ENCODE results near the gene CDKN2A. TPM values are rescaled to one million over a fixed set of nuclear protein-coding genes. Genes with fewer than 3 reads are reported as not detected.

The CDKN2A gene
- polyA plus RNA-seq, 1 donor from 2014 or later: not detected

GRCh38 chr9:21966140-21966851 lies 27.9 kb downstream of the CDKN2A start:
- no peak overlapping the region for H3K4me2 ChIP-seq (ENCODE audit: low read length)
- TF ChIP-seq POLR2AphosphoS5 (IDR thresholded peaks at IDR 0.05) (no peak), CTCF (IDR thresholded peaks at IDR 0.05; ENCODE audit: poor library complexity, severe bottlenecking) (no peak), TAF1 (IDR thresholded peaks at IDR 0.05; ENCODE audit: low read depth) (no peak), EZH2 (IDR thresholded peaks at IDR 0.05; ENCODE audit: borderline replicate concordance, insufficient read depth, low read length, poor library complexity, severe bottlenecking) (no peak), RAD21 (conservative IDR thresholded peaks at IDR 0.05) (no peak), EP300 (conservative IDR thresholded peaks at IDR 0.05; ENCODE audit: poor library complexity, severe bottlenecking) (no peak), SMC3 (conservative IDR thresholded peaks at IDR 0.05; ENCODE audit: poor library complexity) (no peak), MXI1 (conservative IDR thresholded peaks at IDR 0.05; ENCODE audit: poor library complexity, severe bottlenecking) (no peak)
- TF ChIP-seq, protein P1, sequence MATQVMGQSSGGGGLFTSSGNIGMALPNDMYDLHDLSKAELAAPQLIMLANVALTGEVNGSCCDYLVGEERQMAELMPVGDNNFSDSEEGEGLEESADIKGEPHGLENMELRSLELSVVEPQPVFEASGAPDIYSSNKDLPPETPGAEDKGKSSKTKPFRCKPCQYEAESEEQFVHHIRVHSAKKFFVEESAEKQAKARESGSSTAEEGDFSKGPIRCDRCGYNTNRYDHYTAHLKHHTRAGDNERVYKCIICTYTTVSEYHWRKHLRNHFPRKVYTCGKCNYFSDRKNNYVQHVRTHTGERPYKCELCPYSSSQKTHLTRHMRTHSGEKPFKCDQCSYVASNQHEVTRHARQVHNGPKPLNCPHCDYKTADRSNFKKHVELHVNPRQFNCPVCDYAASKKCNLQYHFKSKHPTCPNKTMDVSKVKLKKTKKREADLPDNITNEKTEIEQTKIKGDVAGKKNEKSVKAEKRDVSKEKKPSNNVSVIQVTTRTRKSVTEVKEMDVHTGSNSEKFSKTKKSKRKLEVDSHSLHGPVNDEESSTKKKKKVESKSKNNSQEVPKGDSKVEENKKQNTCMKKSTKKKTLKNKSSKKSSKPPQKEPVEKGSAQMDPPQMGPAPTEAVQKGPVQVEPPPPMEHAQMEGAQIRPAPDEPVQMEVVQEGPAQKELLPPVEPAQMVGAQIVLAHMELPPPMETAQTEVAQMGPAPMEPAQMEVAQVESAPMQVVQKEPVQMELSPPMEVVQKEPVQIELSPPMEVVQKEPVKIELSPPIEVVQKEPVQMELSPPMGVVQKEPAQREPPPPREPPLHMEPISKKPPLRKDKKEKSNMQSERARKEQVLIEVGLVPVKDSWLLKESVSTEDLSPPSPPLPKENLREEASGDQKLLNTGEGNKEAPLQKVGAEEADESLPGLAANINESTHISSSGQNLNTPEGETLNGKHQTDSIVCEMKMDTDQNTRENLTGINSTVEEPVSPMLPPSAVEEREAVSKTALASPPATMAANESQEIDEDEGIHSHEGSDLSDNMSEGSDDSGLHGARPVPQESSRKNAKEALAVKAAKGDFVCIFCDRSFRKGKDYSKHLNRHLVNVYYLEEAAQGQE (IDR thresholded peaks at IDR 0.05; ENCODE audit: borderline replicate concordance): no peak

GRCh38 chr9:21965401-21965951 lies 28.7 kb downstream of the CDKN2A start:
- Histone ChIP-seq H3K27me3 (ENCODE audit: insufficient read depth, low read depth, low read length) (peaks cover 79% of the 10 kb centered on the region), H2AFZ (ENCODE audit: low read depth, low read length) (no peak overlapping the region), H3K4me3 (ENCODE audit: low read length) (peak overlapping the region; percentile 47), H3K9me3 (ENCODE audit: low read length) (peaks cover 14% of the 10 kb centered on the region), H3K79me2 (replicated peaks; ENCODE audit: insufficient read depth, low read length) (no peaks in the 10 kb centered on the region), H3F3A (ENCODE audit: insufficient read depth, low read length, poor library complexity, severe bottlenecking) (no peaks in the 10 kb centered on the region), H3K9ac (ENCODE audit: low read length) (no peak overlapping the region), H3K4me2 (ENCODE audit: low read length) (no peak overlapping the region), H3K36me3 (ENCODE audit: insufficient read depth, low read length) (no peaks in the 10 kb centered on the region), H3K27ac (ENCODE audit: low read length) (no peak overlapping the region), H3K9me2 (ENCODE audit: insufficient read depth, low read length) (no peaks in the 10 kb centered on the region), H4K20me1 (ENCODE audit: insufficient read depth) (no peaks in the 10 kb centered on the region)
- no peak for TF ChIP-seq EP300 (conservative IDR thresholded peaks at IDR 0.05; ENCODE audit: poor library complexity, severe bottlenecking)
- no peak for TF ChIP-seq EZH2 (IDR thresholded peaks at IDR 0.05; ENCODE audit: borderline replicate concordance, insufficient read depth, low read length, poor library complexity, severe bottlenecking)
- TF ChIP-seq TAF1 (IDR thresholded peaks at IDR 0.05; ENCODE audit: low read depth): no peak
- TF ChIP-seq, protein P1 (IDR thresholded peaks at IDR 0.05; ENCODE audit: borderline replicate concordance): no peak
- no peak for TF ChIP-seq SMC3 (conservative IDR thresholded peaks at IDR 0.05; ENCODE audit: poor library complexity)
- TF ChIP-seq RAD21 (conservative IDR thresholded peaks at IDR 0.05): peak; percentile 18
- TF ChIP-seq POLR2AphosphoS5 (IDR thresholded peaks at IDR 0.05): no peak
- TF ChIP-seq MXI1 (conservative IDR thresholded peaks at IDR 0.05; ENCODE audit: poor library complexity, severe bottlenecking): no peak
- TF ChIP-seq CTCF (IDR thresholded peaks at IDR 0.05; ENCODE audit: poor library complexity, severe bottlenecking): peak; percentile 45

More at GRCh38 chr9:21966140-21966851, 27.9 kb downstream of the CDKN2A start:
- Histone ChIP-seq H3K9me3 (ENCODE audit: low read length) (peaks cover 14% of the 10 kb centered on the region), H3K9me2 (ENCODE audit: insufficient read depth, low read length) (no peaks in the 10 kb centered on the region), H4K20me1 (ENCODE audit: insufficient read depth) (no peaks in the 10 kb centered on the region), H3K79me2 (replicated peaks; ENCODE audit: insufficient read depth, low read length) (no peaks in the 10 kb centered on the region), H3K36me3 (ENCODE audit: insufficient read depth, low read length) (no peaks in the 10 kb centered on the region), H3K27ac (ENCODE audit: low read length) (no peak overlapping the region), H2AFZ (ENCODE audit: low read depth, low read length) (no peak overlapping the region), H3K27me3 (ENCODE audit: insufficient read depth, low read depth, low read length) (peaks cover 87% of the 10 kb centered on the region), H3F3A (ENCODE audit: insufficient read depth, low read length, poor library complexity, severe bottlenecking) (no peaks in the 10 kb centered on the region), H3K9ac (ENCODE audit: low read length) (no peak overlapping the region), H3K4me3 (ENCODE audit: low read length) (no peak overlapping the region)

Measured in neural cell (in vitro differentiated cells).